ENCODE results near the gene GBX1.

GRCh38 chr7:151103973-151104372 is 63.5 kb downstream of the GBX1 start:
- TF ChIP-seq CTCF (conservative IDR thresholded peaks at IDR 0.05 in 1 of 2, IDR thresholded peaks at IDR 0.05 in 1 of 2; ENCODE audit: low read depth in 1 of 2, low read length in 2 of 2): no peak
- no peak for TF ChIP-seq EZH2 (IDR thresholded peaks at IDR 0.05; ENCODE audit: low read length, missing control alignments)

All from fibroblast of lung (primary cell).